HG03571 (cell line): ENCODE data around the gene BICD2.

Source experiments
- ATAC-seq: cut with Tn5 transposase; IDR thresholded peaks from one replicate; pipeline ENCODE4 v1.9.1; 2021; ENCODE audit not compliant: unreplicated experiment

BICD2 gene

DNA sequence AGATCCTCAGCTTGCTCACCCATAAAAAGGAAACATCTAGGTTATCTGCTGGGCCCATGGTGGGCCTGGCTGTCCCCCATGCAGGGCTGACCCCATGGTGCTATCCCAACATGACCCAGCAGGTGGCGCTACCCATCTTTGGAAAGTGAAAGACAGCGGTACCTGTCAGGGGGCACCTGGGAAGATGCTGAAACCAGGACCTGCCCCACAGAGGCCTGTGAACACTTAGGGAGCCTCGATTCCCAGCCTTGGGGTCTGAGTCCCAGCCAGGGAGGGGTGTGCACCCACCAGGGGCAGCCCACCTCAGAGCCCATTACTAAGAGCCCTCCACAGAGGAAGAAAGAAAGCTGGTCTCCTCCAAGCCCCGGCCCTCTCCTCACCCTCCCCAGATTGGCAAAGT, 48.1 kb downstream of the BICD2 start:
- ATAC-seq: no peak

DNA sequence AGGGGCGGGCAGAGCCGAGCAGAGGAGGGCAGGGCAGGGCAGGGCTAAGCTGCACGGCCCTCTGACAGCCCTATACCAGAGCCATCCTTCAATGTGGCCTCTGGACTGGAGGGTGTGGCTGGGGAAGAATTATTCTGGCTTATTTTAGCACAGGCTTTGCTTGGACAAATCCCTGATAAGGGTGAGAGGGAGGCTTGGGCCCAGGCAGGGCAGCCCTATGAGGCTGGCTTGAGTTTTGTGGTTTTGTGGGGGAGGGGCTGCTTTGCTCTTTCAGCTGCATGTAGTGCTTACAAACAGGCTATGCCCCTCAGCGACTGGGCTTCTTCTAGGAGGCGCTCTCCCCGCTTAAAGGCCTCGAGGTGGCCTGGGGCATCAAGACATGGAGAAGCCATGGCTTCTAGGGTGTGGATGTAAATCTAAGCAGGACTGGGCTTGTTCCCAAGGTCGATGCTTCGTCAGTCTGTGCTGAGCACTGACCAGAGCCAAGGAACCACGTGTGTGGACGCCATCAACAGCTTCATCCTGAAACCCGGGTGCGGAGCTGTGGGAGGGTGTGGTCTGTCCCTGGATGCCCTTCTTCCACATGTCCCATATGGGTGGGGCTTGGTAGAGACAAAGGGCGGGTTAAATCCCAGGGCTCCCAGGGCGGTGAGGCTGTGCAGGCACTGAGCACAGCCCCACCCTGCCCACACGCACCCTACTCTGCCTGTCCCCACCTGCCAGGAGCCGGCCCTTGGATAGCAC, 49.0 kb downstream of the BICD2 start:
- ATAC-seq: no peak

DNA sequence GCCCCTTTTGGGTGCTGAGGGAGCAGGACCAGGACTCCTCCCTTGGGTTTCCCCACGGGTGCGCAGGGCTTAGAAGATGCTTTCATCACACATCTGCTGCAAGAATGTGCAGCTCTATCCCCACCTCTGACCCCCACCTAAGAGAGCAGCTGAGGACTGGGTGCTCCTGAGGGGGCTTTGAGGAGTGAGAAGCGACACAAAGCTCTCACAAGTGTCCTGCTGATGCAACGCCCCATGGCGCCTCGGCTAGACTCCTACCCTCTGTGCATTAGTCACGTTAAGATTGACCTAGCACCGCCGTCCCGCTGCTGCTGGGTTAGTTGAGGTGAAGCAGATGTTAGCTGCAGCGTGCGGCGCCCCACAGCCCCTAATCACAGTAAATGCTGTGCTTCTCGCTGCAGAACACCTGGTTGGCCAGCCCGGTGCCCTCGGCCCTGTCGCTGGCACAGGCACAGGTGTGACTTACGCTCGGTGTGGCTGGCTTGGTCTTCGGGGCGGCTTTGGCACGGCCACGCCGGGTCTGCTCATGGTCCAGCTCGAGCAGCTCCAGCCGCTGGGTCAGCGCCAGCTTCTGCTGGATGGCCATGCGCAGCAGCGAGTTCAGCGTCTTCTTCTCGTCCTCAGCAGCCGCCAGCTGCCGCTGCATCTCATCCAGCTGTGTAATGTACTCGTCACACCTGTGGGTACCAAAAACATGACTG, 49.7 kb downstream of the BICD2 start:
- no peak for ATAC-seq

DNA sequence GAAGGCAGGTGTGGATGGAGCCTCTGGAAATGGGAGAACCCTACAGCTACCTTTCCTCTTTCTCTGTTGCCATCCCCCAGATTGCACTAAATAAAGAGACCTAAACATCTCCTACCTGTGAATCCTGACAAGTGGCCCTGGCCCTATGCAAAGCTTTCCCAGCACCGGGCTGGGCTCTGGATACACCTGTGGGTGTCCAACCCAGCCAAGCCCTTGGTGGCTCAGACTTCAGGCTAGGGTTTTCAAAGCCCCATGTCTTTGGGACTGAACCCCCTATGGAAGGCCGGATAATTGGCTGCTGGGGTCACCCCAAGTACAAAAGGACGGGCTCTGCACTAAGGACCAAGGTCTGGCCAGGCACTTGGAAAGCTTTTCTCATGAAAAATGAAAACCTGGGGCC, 50.6 kb downstream of the BICD2 start:
- ATAC-seq: no peak

DNA sequence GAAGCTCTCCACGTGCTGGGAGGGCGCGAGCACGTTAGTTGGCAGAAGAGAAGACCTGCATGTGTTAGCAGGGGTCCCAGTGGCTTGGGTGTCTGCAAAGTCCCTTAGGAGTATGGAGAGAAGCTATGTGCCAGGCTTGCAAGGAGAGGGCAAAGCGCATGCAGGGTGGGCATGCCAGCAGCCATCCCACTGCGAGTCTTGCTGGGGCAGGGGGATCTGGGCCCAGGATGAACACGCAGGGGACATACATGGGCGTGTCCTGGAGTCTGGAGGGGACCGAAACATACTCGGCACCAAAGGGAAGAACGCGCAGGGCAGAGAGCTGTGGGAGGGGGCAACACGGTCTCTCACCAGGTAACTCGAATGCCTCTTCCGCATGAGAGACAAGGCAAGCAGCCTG, 51.1 kb downstream of the BICD2 start:
- ATAC-seq: no peak

DNA sequence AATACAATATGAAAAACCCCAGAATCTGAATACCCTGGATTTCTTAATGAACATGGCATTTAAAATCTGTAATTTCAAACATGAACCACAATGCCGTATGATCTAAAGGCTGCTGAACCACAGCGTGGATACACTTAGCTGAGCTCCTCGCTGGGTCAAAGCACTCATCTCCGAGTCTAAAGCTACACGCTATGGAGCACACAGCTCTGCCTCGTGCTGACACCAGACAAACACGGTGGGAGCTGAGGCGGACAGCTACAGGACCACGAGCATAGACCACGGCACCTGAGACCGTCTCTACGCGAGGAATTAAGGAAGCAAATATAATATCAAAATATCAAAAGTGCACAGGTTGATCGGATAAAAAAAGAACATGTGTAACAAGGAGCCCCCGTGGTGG, 51.9 kb downstream of the BICD2 start:
- ATAC-seq: no peak

DNA sequence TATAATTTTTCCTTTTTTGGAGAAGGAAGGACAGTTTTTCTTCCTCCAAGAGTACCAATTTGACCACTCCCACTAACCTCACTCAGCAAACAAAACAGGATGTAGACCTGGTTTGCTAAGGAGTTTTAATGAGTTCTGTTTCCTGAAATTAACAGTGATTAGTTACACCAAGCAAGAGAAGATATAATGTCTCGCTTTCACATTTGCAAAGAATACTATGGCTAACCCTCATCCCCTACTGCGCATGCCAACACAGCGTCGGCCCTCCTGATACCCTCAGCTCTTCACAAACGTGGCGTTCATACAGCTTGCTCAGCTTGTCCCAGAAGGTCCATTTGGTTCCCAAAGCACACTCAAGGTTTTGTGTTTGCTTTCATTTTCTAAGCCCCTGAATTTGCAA, 52.8 kb downstream of the BICD2 start:
- ATAC-seq: no peak

DNA sequence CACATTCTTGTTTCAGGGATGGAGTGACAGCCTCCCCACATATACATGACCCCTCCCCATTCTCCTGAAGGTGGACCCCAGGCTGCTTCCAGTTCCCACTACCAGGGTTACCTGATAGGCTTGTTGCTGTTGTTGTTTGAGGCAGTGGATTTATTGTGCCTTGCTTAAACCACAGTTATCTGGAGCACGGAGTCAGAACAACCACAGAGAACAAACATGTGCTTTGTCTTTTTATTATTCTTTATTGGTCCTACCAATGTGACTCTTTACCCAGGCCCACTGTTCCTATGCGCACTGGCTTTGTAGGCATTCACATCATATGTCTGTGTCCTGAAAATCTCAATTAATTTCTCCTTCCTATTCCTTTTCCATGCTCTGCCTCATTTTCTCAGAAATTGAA, 53.5 kb downstream of the BICD2 start:
- ATAC-seq: no peak

DNA sequence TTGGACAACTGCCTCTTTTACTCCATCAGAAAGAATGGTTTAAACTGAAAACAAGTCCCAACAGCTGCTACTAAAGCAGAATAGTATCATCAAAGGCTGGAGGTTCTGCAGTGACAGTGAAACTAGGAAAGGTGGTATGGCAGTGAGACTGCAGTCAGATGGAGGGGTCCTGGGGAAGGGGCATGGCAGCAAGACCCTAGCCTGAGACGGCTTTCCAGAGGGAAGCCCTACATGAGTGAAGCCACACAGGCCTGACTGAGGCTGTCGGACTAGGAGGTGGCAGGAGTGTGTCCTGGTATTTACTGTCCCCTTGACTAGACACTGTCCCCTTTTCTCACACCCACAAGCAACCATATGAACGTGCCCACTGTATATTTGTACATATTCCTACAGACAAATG, 54.3 kb downstream of the BICD2 start:
- ATAC-seq: no peak

DNA sequence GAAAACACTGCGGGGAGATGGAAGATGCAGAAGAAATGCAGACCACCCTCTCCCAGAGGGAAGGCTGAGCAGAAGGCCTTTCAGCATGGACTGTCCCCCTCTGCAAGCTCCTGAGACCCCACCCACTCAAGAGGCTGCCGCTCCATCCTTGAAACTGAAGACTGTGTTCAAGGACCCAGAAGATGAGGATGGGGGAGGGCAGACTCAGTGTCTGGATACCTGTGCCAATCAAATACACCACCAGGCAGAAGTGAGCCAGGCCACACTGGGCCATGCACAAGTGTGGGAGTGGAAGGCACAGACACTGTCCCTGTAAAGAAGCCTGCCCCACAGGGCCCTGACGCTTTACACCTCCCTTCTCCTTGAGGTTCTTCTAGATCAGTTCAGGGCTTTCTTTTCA, 54.7 kb downstream of the BICD2 start:
- no peak for ATAC-seq

DNA sequence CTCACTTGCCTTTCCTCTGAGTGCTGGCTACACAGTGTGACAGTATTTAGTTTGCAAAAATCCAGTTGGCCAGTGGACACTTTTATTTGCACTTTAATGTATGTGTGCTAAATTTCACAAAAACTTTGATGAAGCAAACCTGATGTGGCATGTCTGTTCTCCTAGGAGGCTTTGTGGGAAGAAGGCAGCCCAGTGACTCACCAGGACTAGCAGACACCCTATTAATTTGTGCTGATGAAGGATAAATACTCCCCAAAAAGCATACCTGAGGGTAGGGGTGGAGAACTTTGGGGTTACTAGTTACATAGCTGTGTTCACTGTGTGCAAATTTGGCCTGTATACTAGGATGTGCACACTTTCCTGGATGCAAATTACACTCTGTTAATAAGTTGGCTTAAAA, 55.4 kb downstream of the BICD2 start:
- ATAC-seq: no peak

DNA sequence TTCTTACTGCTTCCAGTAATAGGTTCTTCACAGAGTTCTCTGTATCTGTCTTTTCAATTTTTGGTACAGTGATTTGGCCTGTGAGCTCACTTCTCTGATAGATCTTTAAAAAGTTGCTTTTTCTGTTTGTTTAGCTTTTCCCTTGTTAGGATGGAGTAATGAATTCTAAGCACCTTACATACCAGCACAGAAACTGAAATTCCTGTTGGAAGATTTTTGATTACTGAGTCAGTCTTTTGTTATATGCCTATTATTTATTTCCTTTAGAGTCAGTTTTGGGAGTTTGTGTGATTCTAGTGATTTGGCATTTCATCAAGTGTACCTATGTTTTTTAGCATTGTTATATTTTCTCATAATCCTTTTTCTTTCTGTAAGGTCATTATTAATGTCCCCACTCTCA, 57.1 kb downstream of the BICD2 start:
- no peak for ATAC-seq

DNA sequence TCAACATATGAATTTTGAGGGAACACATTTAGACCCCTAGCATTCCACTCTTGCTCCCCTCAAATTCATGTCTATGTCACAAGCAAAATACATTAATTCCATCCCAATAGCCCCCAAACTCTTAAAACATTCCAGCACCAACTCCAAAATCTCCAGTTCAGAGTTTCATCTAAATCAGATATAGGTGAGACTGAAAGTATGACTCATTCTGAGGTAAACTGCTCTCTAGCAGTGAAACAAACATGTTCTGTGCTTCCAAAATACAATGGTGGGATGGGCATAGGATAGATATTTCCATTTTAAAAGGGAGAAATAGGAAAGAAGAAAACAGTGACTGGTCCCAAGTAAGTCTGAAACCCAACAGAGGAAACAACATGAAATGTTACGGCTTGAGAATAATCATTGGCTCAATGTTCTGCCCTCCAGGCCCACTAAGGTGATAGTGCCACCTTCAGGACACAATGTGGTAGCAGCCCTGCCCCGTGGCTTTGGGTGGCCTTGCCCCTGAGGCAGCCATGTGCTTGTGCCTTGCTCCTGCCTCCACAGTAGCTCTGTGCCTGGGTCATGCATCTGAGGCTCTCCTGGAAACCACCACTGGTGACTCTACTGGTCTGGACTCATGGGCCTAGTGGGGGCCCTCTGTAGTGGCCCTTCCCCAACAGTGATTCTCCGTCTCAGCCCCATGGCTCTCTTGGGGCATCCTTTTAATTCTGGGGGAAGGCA, 58.3 kb downstream of the BICD2 start:
- ATAC-seq: no peak

DNA sequence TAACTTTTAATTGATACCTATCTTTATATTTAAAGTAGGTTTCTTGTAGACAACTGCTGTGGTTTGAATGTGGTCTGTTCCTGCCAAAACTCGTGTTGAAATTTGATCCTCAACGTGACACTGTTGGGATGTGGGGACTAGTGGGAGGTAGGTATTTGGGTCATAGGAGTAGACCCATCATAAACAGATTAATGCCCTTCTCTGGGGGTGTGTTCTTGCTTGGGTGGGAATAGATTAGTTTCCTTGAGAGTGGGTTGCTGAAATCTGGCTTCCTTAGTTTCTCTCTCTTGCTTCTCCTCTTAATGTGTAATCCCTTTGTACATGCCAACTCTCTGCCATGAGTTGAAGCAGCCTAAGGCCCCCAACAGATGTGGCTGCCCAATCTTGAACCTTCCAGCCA, 60.1 kb downstream of the BICD2 start:
- no peak for ATAC-seq

DNA sequence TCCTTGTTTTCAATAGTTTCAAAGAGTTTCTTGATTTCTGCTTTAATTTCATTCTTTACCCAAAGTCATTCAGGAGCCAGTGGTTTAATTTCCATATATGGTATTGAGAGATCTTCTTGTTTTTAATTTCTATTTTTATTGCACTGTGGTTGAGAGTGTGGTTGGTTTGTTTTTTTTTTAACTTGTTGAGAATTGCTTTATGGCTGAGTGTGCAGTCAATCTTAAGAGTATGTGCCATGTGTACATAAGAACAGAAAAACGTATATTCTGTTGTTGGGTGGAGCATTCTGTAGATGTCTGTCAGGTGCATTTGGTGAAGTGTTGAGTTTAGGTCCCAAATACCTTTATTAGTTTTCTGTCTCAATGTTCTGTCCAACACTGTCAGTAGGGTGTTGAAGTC, 68.0 kb downstream of the BICD2 start:
- no peak for ATAC-seq

DNA sequence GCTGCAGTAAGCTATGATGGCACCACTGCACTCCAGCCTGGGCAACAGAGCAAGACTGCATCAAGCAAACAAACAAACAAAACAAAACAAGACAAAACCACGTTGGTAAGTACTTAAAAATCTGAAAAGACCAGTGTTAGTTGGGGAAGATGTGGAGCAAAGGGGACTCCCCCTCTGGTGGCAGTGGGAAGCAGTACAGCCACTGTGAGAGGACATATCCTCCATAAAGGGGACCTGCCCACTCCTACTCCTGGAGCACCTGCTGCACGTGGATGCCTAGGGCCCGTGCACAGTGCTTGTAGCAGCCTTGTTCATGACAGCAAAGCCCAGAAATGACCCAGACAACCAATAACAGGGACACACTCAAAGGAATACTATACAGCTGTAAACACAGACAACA, 77.7 kb downstream of the BICD2 start:
- ATAC-seq: no peak

DNA sequence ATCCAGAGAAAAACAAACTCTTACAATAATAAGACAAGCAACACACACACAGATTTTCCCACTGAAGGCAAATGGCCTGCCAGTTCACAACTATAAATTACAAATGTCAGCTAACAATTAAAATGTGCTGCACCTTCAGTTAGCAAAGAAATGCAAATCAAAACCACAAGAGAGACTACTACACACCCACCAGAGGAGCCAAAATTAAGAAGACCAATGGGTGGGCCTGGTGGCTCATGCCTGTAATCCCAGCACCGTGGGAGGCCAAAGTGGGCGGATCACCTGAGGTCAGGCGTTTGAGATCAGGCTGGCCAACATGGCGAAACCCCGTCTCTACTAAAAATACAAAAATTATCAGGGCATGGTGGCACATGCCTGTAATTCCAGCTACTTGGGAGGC, 79.6 kb downstream of the BICD2 start:
- no peak for ATAC-seq

DNA sequence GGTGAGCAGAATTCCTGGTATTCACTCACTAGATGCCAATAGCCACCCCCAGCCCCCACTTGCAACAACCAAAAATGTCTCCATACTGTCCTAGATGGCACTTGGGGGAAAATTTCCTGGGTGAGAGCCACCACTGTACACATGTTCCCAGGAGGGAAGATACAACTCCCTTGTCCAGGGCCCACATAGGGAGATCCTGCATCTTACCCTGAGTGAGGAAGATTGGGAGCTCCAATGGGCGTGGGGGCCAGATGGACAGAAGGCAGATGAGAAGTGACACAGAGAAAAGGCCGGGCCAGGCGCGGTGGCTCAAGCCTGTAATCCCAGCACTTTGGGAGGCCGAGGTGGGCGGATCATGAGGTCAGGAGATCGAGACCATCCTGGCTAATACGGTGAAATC, 82.4 kb downstream of the BICD2 start:
- ATAC-seq: no peak

DNA sequence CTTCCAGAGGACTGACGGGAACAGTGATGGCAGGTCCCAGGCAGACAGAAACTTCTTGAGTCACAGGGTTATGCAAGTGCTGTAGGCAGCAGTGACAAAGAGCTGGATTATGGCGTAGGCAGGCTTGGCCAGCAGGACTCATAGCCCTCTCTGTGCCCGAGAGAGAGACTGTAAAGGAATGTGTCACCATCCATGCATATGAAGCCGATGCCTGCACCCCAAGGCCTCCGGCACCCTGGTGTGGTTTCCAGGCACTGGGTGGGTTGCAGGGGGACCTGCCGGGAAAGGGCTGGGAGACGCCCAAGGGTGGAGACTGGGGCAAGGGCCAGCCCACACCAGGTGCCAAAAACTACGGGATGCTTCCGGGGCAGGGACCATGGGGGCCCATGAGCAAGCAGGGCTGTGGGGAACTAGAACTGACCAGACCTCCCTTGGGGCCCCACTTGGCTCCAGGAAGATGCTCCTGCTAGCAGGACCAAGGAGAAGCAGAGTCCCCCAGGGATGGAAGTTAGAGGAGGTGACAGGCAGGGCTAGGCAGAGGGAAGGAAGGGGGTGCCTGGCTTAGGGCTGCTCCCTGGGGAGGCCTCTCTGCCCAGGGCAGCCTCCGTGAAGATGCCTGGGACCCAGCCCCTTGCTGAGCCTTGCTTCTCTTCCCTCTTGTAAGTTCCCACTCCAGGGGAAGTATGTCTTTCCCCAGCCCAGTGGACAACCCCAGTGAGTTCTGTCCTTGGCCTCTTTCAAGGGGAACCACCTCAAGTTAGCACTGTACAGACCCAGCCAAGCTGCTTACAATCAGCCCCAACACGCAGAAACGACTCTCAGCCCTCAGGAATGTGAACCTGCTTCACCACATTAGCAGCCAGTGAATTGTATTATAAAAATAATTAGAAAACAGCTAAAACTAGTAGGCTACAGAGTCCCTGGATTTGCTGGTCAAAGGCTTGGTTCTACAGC, 84.2 kb downstream of the BICD2 start:
- ATAC-seq: no peak

DNA sequence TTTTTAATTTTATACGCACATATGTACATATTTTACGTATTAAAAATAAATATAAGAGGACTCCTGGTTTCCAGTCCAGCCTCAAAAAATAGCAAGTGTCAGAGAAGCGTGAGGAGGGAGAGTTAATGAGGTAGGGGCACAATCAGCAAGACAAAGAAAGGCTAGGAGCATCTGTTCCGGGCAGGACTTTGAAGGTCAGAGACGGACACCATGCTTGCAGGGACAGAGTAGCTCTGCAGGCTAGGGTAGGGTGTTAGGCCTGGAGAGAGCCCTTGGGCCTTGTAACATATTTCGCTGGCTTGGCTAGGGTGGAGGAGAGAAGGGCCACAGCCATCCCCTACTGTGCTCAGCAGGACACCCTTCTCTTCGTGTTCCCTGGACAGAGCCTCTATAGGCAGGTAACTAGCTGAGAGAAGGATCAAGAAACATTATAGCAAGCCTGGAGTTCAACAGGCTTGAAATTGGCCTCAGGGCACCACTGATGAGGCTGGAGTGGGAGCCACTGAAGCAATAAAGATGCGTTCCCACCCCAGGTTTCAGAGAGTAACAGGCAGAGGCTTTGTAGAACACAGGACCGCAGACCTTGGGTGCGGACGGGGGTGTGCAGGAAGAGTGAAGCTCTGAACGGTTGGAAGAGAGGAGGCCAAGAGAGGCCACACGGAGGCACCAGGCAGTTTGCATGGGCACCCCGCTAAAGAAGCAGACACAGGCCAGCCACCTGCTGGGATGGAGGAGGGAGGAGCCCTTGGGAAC, 85.0 kb downstream of the BICD2 start:
- no peak for ATAC-seq
